Epithelial cell of proximal tubule (primary cell): ENCODE results near the gene BHLHA15. TPM values are rescaled to one million over a fixed set of nuclear protein-coding genes. Genes with fewer than 3 reads are reported as not detected.

Experiments used
- DNase-seq: peaks from one replicate; pipeline ENCODE4 v3.0.0-alpha.2; 2011; ENCODE audit warnings: low read depth
- H3K4me3 ChIP-seq: 2 replicates; pipeline ENCODE4 v1.5.1; 2011; ENCODE audit warnings: low read depth, mild to moderate bottlenecking, low read length
- CTCF ChIP-seq: conservative IDR thresholded peaks from 2 replicates; pipeline ENCODE4 v1.5.1; 2012; ENCODE audit warnings: low read depth, mild to moderate bottlenecking, low read length
- total RNA-seq: library from RNA; depleted of rRNA; stranded (reverse); fragments of >200 nt; gene quantifications from 2 replicates; pipeline ENCODE4 v1.2.3, GENCODE V29; 2015

The BHLHA15 gene
- total RNA-seq, 1 donor from 2014 or later = 1.8 TPM

GRCh38 chr7:98223351-98223897, 12.2 kb downstream of the BHLHA15 start:
- no peak for TF ChIP-seq CTCF
- DNase-seq = no peak
- H3K4me3 ChIP-seq = no peak overlapping the region

GRCh38 chr7:98223898-98224700, 12.9 kb downstream of the BHLHA15 start:
- TF ChIP-seq CTCF = no peak
- H3K4me3 ChIP-seq = no peak overlapping the region
- DNase-seq = no peak

- no peak for DNase-seq
- no peak for TF ChIP-seq CTCF
- no peak overlapping the region for H3K4me3 ChIP-seq
Measured at GRCh38 chr7:98224701-98225181, 13.5 kb downstream of the BHLHA15 start.

GRCh38 chr7:98225913-98226614, 14.8 kb downstream of the BHLHA15 start:
- H3K4me3 ChIP-seq = no peak overlapping the region
- DNase-seq = no peak
- no peak for TF ChIP-seq CTCF

- no peak for TF ChIP-seq CTCF
- DNase-seq = no peak
- H3K4me3 ChIP-seq = no peak overlapping the region
Measured at GRCh38 chr7:98227939-98228338, 16.7 kb downstream of the BHLHA15 start.

- DNase-seq = no peak
- H3K4me3 ChIP-seq = no peak overlapping the region
- no peak for TF ChIP-seq CTCF
Measured at GRCh38 chr7:98228801-98229200, 17.6 kb downstream of the BHLHA15 start.
